Panc1 (cell line): ENCODE results near the gene NCAM2. TPM values are rescaled to one million over a fixed set of nuclear protein-coding genes. Genes with fewer than 3 reads are reported as not detected.

ENCODE experiments used
- ATAC-seq: fragments of 200-7000 bp; cut with Tn5 transposase; 2 replicates; pipeline ENCODE4 v1.9.1; 2020; ENCODE audit warnings: mild to moderate bottlenecking, moderate library complexity
- BruUV-seq: library from RNA; stranded (reverse); fragments of 400-500 nt; replicated peaks from 2 replicates; lab custom pipeline; 2021; lab: Mats Ljungman, UMichigan
- CTCF ChIA-PET: fragments of 300-600 bp; sonication (Branson Sonifier 250); formaldehyde crosslinking; loops from one replicate; lab custom pipeline; 2022; ENCODE audit warnings: antibody characterized with exemption; lab: Charles Lee
- POLR2A ChIA-PET: fragments of 300-600 bp; sonication (Branson Sonifier 250); formaldehyde crosslinking; loops from one replicate; lab custom pipeline; 2022; ENCODE audit warnings: antibody characterized with exemption; lab: Charles Lee
- DNase-seq: peaks from one replicate; pipeline ENCODE4 v3.0.0-alpha.2; 2010; ENCODE audit warnings: low read depth, low spot score
- H3K27ac ChIP-seq: 2 replicates; pipeline ENCODE4 v1.5.1; 2011; ENCODE audit warnings: mild to moderate bottlenecking, low read length, inconsistent platforms
- H3K27me3 ChIP-seq: fragments of 200-500 bp; sonication (Bioruptor generic); 2 replicates; pipeline ENCODE4 v1.6.0; 2014; ENCODE audit warnings: low read length, inconsistent platforms; ENCODE audit not compliant: control insufficient read depth, insufficient read depth
- H3K36me3 ChIP-seq: fragments of 200-500 bp; sonication (Bioruptor generic); 2 replicates; pipeline ENCODE4 v1.5.1; 2014; ENCODE audit warnings: inconsistent platforms, mild to moderate bottlenecking, low read length, moderate library complexity; ENCODE audit not compliant: control insufficient read depth, insufficient read depth
- H3K4me1 ChIP-seq: 2 replicates; pipeline ENCODE4 v1.5.1; 2011; ENCODE audit warnings: inconsistent platforms, mild to moderate bottlenecking, low read length, moderate library complexity; ENCODE audit not compliant: control insufficient read depth, insufficient read depth
- H3K4me3 ChIP-seq, 2 experiments: 2 replicates each; pipeline ENCODE4 v1.5.1; 2011 to 2012; ENCODE audit warnings: low read depth in 2 of 2, low read length in 2 of 2, mild to moderate bottlenecking in 2 of 2, inconsistent platforms in 1 of 2, moderate library complexity in 1 of 2
- H3K9me3 ChIP-seq: fragments of 200-500 bp; sonication (Bioruptor generic); 2 replicates; pipeline ENCODE4 v1.5.1; 2014; ENCODE audit warnings: low read depth, mild to moderate bottlenecking, inconsistent platforms, low read length, moderate library complexity; ENCODE audit not compliant: control insufficient read depth, insufficient read depth
- POLR2AphosphoS5 ChIP-seq: IDR thresholded peaks from 2 replicates; pipeline ENCODE4 v1.6.1; 2012; ENCODE audit warnings: mild to moderate bottlenecking, low read depth, low read length, moderate library complexity
- SIN3A ChIP-seq: IDR thresholded peaks from 2 replicates; pipeline ENCODE4 v1.6.1; 2012; ENCODE audit warnings: low read depth, mild to moderate bottlenecking, low read length, moderate library complexity, borderline replicate concordance; ENCODE audit not compliant: insufficient read depth
- TCF7L2 ChIP-seq: IDR thresholded peaks from 2 replicates; pipeline ENCODE4 v1.6.1; 2011; ENCODE audit warnings: mild to moderate bottlenecking, low read depth, low read length, inconsistent platforms
- in situ Hi-C: cut with HindIII; loops from 2 replicates; pipeline ENCODE4 v1.10.0; 2016; ENCODE audit warnings: low sequenced_read_pairs, low pct_unique_long_range_greater_than_20kb
- intact Hi-C: fragments of 100-400 bp; cut with micrococcal nuclease; formaldehyde crosslinking; loops from one replicate; pipeline ENCODE4 v1.10.0; 2022; ENCODE audit not compliant: unreplicated experiment
- total RNA-seq: library from RNA; stranded (reverse); gene quantifications from one replicate; pipeline ENCODE4 v1.2.1, GENCODE V29; 2021; ENCODE audit not compliant: unreplicated experiment
- TF ChIP-seq, protein P1 (sequence below), 2 experiments: IDR thresholded peaks; 2 replicates each; pipeline ENCODE4 v1.6.1; 2011 to 2012; ENCODE audit warnings: low read depth in 2 of 2, control low read depth in 1 of 2, low read length in 1 of 2, mild to moderate bottlenecking in 1 of 2, moderate library complexity in 1 of 2; ENCODE audit not compliant: insufficient read depth in 1 of 2
- TF ChIP-seq, protein P2 (sequence below): fragments of 450-650 bp; IDR thresholded peaks from 2 replicates; pipeline ENCODE4 v1.5.1; 2017; ENCODE audit warnings: mild to moderate bottlenecking

The NCAM2 gene
- total RNA-seq, 1 experiment from 2014 or later: 2.2 TPM

DNA sequence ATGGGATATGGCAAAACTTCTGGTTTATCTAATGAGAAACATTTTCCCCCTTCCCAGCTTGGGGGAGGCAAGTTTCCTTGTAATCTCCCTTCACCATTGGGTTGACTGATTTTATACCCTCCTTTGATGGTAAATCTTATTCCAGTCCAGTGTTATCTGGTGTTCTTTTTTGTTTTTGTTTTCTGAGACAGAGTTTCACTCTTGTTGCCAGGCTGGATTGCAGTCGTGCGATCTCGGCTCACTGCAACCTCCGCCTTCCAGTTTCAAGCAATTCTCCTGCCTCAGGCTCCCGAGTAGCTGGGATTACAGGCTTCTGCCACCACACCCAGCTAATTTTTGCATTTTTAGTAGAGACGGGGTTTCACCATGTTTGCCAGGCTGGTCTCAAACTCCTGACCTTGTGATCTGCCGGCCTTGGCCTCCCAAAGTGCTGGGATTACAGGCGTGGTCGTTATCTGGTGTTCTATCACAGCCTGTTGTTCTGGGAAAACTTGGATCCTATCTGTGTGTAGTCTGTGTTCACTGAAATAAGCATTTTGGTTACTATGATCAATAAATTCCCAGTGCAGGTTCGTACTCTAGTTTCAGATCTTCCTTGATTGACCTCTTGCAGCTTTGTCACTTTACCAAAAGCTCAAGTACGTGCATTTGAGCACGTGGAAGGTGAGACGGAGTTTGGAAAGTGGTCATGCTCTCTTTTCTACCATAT is 281.1 kb downstream of the NCAM2 start:
- intact Hi-C loops: no loop called here
- no TSS peak for BruUV-seq
- Histone ChIP-seq H3K4me1 (no peaks in the 10 kb centered on the region), H3K4me3 (no peak overlapping the region), H3K27ac (no peak overlapping the region), H3K9me3 (no peaks in the 10 kb centered on the region), H3K36me3 (no peaks in the 10 kb centered on the region), H3K27me3 (no peaks in the 10 kb centered on the region)
- ChIA-PET POLR2A (no interaction called here), CTCF (no interaction called here)
- in situ Hi-C loops: no loop called here
- no peak for TF ChIP-seq SIN3A
- DNase-seq (no peak), ATAC-seq (no peak)

DNA sequence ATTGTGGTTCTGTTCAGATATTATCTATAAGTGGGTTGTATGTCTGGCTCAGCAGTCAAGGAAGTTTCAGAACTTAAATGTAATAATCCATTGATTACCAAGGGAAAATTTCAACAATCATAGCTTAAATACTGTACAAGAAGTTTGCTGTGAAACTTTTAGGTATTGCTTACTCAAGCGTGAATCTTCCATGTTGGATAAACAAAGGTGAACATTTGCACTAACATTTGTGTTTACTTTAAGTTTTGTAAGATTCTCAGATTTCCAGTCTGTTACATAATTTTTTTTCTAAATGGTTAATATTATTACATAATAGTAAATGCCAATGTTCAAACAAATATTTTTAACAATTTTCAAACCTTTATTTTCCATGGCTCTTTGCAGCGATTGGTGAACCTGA is 285.6 kb downstream of the NCAM2 start:
- in situ Hi-C loops: no loop called here
- no peak overlapping the region for H3K4me3 ChIP-seq
- TF ChIP-seq SIN3A (no peak), TCF7L2 (no peak)
- TF ChIP-seq, protein P1, sequence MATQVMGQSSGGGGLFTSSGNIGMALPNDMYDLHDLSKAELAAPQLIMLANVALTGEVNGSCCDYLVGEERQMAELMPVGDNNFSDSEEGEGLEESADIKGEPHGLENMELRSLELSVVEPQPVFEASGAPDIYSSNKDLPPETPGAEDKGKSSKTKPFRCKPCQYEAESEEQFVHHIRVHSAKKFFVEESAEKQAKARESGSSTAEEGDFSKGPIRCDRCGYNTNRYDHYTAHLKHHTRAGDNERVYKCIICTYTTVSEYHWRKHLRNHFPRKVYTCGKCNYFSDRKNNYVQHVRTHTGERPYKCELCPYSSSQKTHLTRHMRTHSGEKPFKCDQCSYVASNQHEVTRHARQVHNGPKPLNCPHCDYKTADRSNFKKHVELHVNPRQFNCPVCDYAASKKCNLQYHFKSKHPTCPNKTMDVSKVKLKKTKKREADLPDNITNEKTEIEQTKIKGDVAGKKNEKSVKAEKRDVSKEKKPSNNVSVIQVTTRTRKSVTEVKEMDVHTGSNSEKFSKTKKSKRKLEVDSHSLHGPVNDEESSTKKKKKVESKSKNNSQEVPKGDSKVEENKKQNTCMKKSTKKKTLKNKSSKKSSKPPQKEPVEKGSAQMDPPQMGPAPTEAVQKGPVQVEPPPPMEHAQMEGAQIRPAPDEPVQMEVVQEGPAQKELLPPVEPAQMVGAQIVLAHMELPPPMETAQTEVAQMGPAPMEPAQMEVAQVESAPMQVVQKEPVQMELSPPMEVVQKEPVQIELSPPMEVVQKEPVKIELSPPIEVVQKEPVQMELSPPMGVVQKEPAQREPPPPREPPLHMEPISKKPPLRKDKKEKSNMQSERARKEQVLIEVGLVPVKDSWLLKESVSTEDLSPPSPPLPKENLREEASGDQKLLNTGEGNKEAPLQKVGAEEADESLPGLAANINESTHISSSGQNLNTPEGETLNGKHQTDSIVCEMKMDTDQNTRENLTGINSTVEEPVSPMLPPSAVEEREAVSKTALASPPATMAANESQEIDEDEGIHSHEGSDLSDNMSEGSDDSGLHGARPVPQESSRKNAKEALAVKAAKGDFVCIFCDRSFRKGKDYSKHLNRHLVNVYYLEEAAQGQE (IDR thresholded peaks at IDR 0.05; ENCODE audit: insufficient read depth in 1 of 2, low read depth in 2 of 2, low read length in 1 of 2): no peak
- BruUV-seq: no TSS peak
- DNase-seq (no peak), ATAC-seq (no peak)
- no peaks in the 10 kb centered on the region for H3K36me3 ChIP-seq
- ChIA-PET POLR2A (no interaction called here), CTCF (no interaction called here)
- no peaks in the 10 kb centered on the region for H3K9me3 ChIP-seq
- H3K4me1 ChIP-seq: no peaks in the 10 kb centered on the region
- H3K27me3 ChIP-seq: no peaks in the 10 kb centered on the region
- intact Hi-C loops: no loop called here
- no peak overlapping the region for H3K27ac ChIP-seq

DNA sequence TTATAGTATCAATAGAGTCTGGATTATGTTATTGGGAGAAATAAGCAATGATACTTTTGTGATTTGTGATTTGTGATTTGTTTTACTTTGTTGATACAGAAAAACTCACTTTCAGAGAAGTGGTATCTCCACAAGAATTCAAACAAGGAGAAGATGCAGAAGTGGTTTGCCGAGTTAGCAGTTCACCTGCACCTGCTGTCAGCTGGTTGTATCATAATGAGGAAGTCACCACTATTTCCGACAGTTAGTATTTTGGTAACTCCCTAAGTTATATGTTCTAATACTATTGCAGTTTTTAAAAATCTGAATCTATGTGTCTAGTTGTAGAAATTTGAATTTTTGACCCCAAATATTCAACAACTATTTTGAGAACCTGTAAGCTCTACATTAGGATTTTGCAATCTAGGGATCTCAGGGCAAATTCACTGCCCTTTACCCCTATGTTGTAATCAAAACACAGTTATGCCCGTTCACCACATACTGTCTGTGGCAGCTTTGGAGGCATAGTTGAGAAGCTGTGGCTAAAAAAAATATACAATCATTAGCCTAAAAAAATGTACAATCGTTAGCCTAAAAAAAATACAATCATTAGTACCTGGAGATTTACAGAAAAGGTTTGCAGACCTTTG is 288.1 kb downstream of the NCAM2 start:
- ChIA-PET POLR2A (no interaction called here), CTCF (no interaction called here)
- H3K9me3 ChIP-seq: no peaks in the 10 kb centered on the region
- BruUV-seq: no TSS peak
- no peak for DNase-seq
- in situ Hi-C loops: no loop called here
- H3K27ac ChIP-seq: no peak overlapping the region
- H3K36me3 ChIP-seq: no peaks in the 10 kb centered on the region
- H3K4me3 ChIP-seq: no peak overlapping the region
- no peaks in the 10 kb centered on the region for H3K4me1 ChIP-seq
- ATAC-seq: no peak
- H3K27me3 ChIP-seq: no peaks in the 10 kb centered on the region
- intact Hi-C loops: no loop called here
- TF ChIP-seq POLR2AphosphoS5 (no peak), TCF7L2 (no peak), SIN3A (no peak)
- TF ChIP-seq, protein P1 (IDR thresholded peaks at IDR 0.05; ENCODE audit: insufficient read depth in 1 of 2, low read depth in 2 of 2, low read length in 1 of 2): no peak
- TF ChIP-seq, protein P2, sequence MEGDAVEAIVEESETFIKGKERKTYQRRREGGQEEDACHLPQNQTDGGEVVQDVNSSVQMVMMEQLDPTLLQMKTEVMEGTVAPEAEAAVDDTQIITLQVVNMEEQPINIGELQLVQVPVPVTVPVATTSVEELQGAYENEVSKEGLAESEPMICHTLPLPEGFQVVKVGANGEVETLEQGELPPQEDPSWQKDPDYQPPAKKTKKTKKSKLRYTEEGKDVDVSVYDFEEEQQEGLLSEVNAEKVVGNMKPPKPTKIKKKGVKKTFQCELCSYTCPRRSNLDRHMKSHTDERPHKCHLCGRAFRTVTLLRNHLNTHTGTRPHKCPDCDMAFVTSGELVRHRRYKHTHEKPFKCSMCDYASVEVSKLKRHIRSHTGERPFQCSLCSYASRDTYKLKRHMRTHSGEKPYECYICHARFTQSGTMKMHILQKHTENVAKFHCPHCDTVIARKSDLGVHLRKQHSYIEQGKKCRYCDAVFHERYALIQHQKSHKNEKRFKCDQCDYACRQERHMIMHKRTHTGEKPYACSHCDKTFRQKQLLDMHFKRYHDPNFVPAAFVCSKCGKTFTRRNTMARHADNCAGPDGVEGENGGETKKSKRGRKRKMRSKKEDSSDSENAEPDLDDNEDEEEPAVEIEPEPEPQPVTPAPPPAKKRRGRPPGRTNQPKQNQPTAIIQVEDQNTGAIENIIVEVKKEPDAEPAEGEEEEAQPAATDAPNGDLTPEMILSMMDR: no peak
